ENCODE measurements around the gene RBBP8NL. TPM values are rescaled to one million over a fixed set of nuclear protein-coding genes. Genes with fewer than 3 reads are reported as not detected.
A peak's percentile ranks its signal among the peaks of the same experiment; 100 is the strongest.

RBBP8NL gene
- total and polyA plus RNA-seq, 9 of the 15 experiments (the other 6 are each of a cell fraction or from before 2014, with no cell fraction given) = not detected

GRCh38 chr20:62387219-62387913 is 40.0 kb downstream of the RBBP8NL start (continued):
- TF ChIP-seq FOXJ3 (CRISPR knock-in tag; IDR thresholded peaks at IDR 0.05) = no peak
- TF ChIP-seq CHD2 (IDR thresholded peaks at IDR 0.05; ENCODE audit: low read depth, low read length) = no peak
- no peak for TF ChIP-seq ZNF436 (CRISPR knock-in tag; IDR thresholded peaks at IDR 0.05)
- TF ChIP-seq MLLT1 (IDR thresholded peaks at IDR 0.05) = peak; percentile 55 to 65; a peak in 2 of 4 replicates
- no peak for TF ChIP-seq ZKSCAN3 (CRISPR knock-in tag; IDR thresholded peaks at IDR 0.05)
- TF ChIP-seq ZNF263 (CRISPR knock-in tag; IDR thresholded peaks at IDR 0.05; ENCODE audit: borderline replicate concordance) = no peak; the same call in 1 of the 2 replicates
- no peak for TF ChIP-seq ZNF398 (CRISPR knock-in tag; IDR thresholded peaks at IDR 0.05)
- TF ChIP-seq WHSC1 (IDR thresholded peaks at IDR 0.05; ENCODE audit: low read length) = no peak
- TF ChIP-seq THRB (CRISPR knock-in tag; conservative IDR thresholded peaks at IDR 0.05) = peak; percentile 89
- TF ChIP-seq ZNF239 (CRISPR knock-in tag; IDR thresholded peaks at IDR 0.05) = no peak
- TF ChIP-seq ZC3H11A (IDR thresholded peaks at IDR 0.05; ENCODE audit: low read depth, low read length) = no peak
- TF ChIP-seq STAT6 (CRISPR knock-in tag; IDR thresholded peaks at IDR 0.05) = no peak
- TF ChIP-seq ARHGAP35 (IDR thresholded peaks at IDR 0.05; ENCODE audit: partially characterized antibody) = peak; percentile 69
- TF ChIP-seq GATA2 (CRISPR knock-in tag; IDR thresholded peaks at IDR 0.05) = no peak
- no peak for TF ChIP-seq SLC30A9 (CRISPR knock-in tag; IDR thresholded peaks at IDR 0.05)
- no peak for TF ChIP-seq ZNF518B (CRISPR knock-in tag; IDR thresholded peaks at IDR 0.05)

Measured in K562 (cell line).